SK-N-SH (cell line): ENCODE data around the gene VTI1B. TPM values are rescaled to one million over a fixed set of nuclear protein-coding genes. Genes with fewer than 3 reads are reported as not detected.

Experiments used
- CTCF ChIA-PET: fragments of 300-600, 350-600 bp; formaldehyde crosslinking; extraction: SDS; loops from one replicate; lab custom pipeline; 2021; lab: Yijun Ruan, JAX
- POLR2A ChIA-PET: fragments of 350-600 bp; sonication (Branson Sonifier 250); formaldehyde crosslinking; extraction: SDS; loops from one replicate; lab custom pipeline; 2020; ENCODE audit warnings: antibody characterized with exemption, inconsistent platforms; lab: Yijun Ruan, JAX
- DNase-seq: peaks from one replicate; pipeline ENCODE4 v3.0.0; 2012
- H2AFZ ChIP-seq: fragments of 200-600 bp; sonication (generic); 2 replicates; pipeline ENCODE4 v1.8.1; 2016; ENCODE audit warnings: antibody characterized with exemption, mild to moderate bottlenecking, low read depth
- H3F3A ChIP-seq: fragments of 200-600 bp; sonication (generic); replicated peaks from 2 replicates; pipeline ENCODE3; 2016; ENCODE audit warnings: antibody characterized with exemption, mild to moderate bottlenecking; ENCODE audit not compliant: insufficient read depth
- H3K27ac ChIP-seq, 2 experiments: fragments of 200-500 bp in 1 of 2; fragments of 200-600 bp in 1 of 2; sonication (Bioruptor generic) in 1 of 2; sonication (generic), shearing (Covaris generic) in 1 of 2; 2 replicates each; pipeline versions ENCODE4 v1.5.1 to v1.6.1; 2014 to 2016; ENCODE audit warnings: low read depth in 2 of 2, inconsistent platforms in 1 of 2, low read length in 1 of 2, mild to moderate bottlenecking in 1 of 2, mixed read lengths in 1 of 2
- H3K27me3 ChIP-seq: fragments of 200-600 bp; sonication (generic), shearing (Covaris generic); 2 replicates; pipeline ENCODE4 v1.6.1; 2016; ENCODE audit warnings: mixed run types; ENCODE audit not compliant: insufficient read depth
- H3K36me3 ChIP-seq, 2 experiments: fragments of 200-500 bp in 1 of 2; fragments of 200-600 bp in 1 of 2; sonication (Bioruptor generic) in 1 of 2; sonication (generic) in 1 of 2; replicated peaks in 1 of 2; 2 replicates each; pipeline versions ENCODE3 to v1.5.1; 2014 to 2016; ENCODE audit warnings: low read length in 1 of 2, mild to moderate bottlenecking in 1 of 2; ENCODE audit not compliant: insufficient read depth in 2 of 2, control insufficient read depth in 1 of 2
- H3K4me1 ChIP-seq, 2 experiments: fragments of 200-500 bp in 1 of 2; fragments of 200-600 bp in 1 of 2; sonication (Bioruptor generic) in 1 of 2; sonication (generic), shearing (Covaris generic) in 1 of 2; 2 replicates each; pipeline versions ENCODE4 v1.5.1 to v1.6.1; 2014 to 2016; ENCODE audit warnings: low read depth in 1 of 2, low read length in 1 of 2, mixed run types in 1 of 2; ENCODE audit not compliant: insufficient read depth in 2 of 2, control insufficient read depth in 1 of 2
- H3K4me2 ChIP-seq: fragments of 200-600 bp; sonication (generic), shearing (Covaris generic); 2 replicates; pipeline ENCODE4 v1.6.1; 2017; ENCODE audit warnings: mixed run types
- H3K4me3 ChIP-seq, 2 experiments: fragments of 200-500 bp in 1 of 2; fragments of 200-600 bp in 1 of 2; sonication (Bioruptor generic) in 1 of 2; sonication (generic), shearing (Covaris generic) in 1 of 2; 2 replicates each; pipeline versions ENCODE4 v1.5.1 to v1.8.1; 2014 to 2016; ENCODE audit warnings: low read depth in 2 of 2, inconsistent platforms in 1 of 2, low read length in 1 of 2, mild to moderate bottlenecking in 1 of 2, mixed read lengths in 1 of 2, moderate library complexity in 1 of 2
- H3K79me2 ChIP-seq: fragments of 200-600 bp; sonication (generic); 2 replicates; pipeline ENCODE4 v1.8.1; 2017; ENCODE audit warnings: mild to moderate bottlenecking; ENCODE audit not compliant: insufficient read depth
- H3K9ac ChIP-seq: fragments of 200-600 bp; sonication (generic); 2 replicates; pipeline ENCODE4 v1.6.1; 2017; ENCODE audit warnings: mixed run types
- H3K9me2 ChIP-seq: fragments of 200-600 bp; sonication (generic); 2 replicates; pipeline ENCODE4 v1.6.1; 2017; ENCODE audit warnings: mixed run types
- H3K9me3 ChIP-seq: fragments of 200-600 bp; sonication (generic); 2 replicates; pipeline ENCODE4 v1.6.1; 2017; ENCODE audit warnings: mixed run types, mild to moderate bottlenecking, moderate library complexity
- H4K20me1 ChIP-seq: fragments of 200-600 bp; sonication (generic); 2 replicates; pipeline ENCODE4 v1.6.1; 2017; ENCODE audit warnings: mild to moderate bottlenecking, mixed run types; ENCODE audit not compliant: insufficient read depth
- CHD2 ChIP-seq: fragments of 150-350 bp; IDR thresholded peaks from 2 replicates; pipeline ENCODE4 v1.6.1; 2018; ENCODE audit warnings: low read length; ENCODE audit not compliant: partially characterized antibody
- CTCF ChIP-seq: fragments of 200-600 bp; sonication (generic); IDR thresholded peaks from 2 replicates; pipeline ENCODE4 v1.6.1; 2017; ENCODE audit warnings: antibody characterized with exemption, mild to moderate bottlenecking, moderate library complexity
- EP300 ChIP-seq, 2 experiments: IDR thresholded peaks; 2 replicates each; pipeline versions ENCODE4 v1.4.0 to v1.6.1; 2012; ENCODE audit warnings: borderline replicate concordance in 1 of 2, low read depth in 1 of 2, low read length in 1 of 2
- EZH2phosphoT487 ChIP-seq: fragments of 200-600 bp; sonication (generic); IDR thresholded peaks from 2 replicates; pipeline ENCODE4 v1.6.1; 2017; ENCODE audit warnings: low read depth, mixed run types, mild to moderate bottlenecking, antibody characterized with exemption, moderate library complexity, borderline replicate concordance
- FOSL2 ChIP-seq: IDR thresholded peaks from 2 replicates; pipeline ENCODE4 v1.4.0; 2012; ENCODE audit warnings: low read depth, mild to moderate bottlenecking, moderate library complexity, borderline replicate concordance
- FOXJ3 ChIP-seq: sonication (generic); formaldehyde crosslinking; IDR thresholded peaks from 2 replicates; pipeline ENCODE4 v1.5.1; 2020; ENCODE audit warnings: mild to moderate bottlenecking, missing genetic modification reagents
- FOXM1 ChIP-seq: IDR thresholded peaks from 2 replicates; pipeline ENCODE4 v1.4.0; 2012; ENCODE audit warnings: low read depth, mild to moderate bottlenecking
- GABPA ChIP-seq: IDR thresholded peaks from 2 replicates; pipeline ENCODE4 v1.4.0; 2012; ENCODE audit warnings: low read depth, mild to moderate bottlenecking
- JUND ChIP-seq: IDR thresholded peaks from 2 replicates; pipeline ENCODE4 v1.4.0; 2012
- MAX ChIP-seq: IDR thresholded peaks from 2 replicates; pipeline ENCODE4 v1.4.0; 2012; ENCODE audit warnings: low read depth
- MXI1 ChIP-seq: IDR thresholded peaks from 2 replicates; pipeline ENCODE4 v1.6.1; 2012; ENCODE audit warnings: mild to moderate bottlenecking, low read depth, low read length, improper control_type of control experiment
- NFIC ChIP-seq: IDR thresholded peaks from 2 replicates; pipeline ENCODE4 v1.4.0; 2012; ENCODE audit warnings: borderline replicate concordance
- NRF1 ChIP-seq: IDR thresholded peaks from 2 replicates; pipeline ENCODE4 v1.6.1; 2012; ENCODE audit warnings: low read depth, mild to moderate bottlenecking, low read length
- RAD21 ChIP-seq: IDR thresholded peaks from 2 replicates; pipeline ENCODE4 v1.6.1; 2012; ENCODE audit warnings: mild to moderate bottlenecking, low read length
- SMC3 ChIP-seq: IDR thresholded peaks from 2 replicates; pipeline ENCODE4 v1.6.1; 2012; ENCODE audit warnings: low read depth, low read length, improper control_type of control experiment
- TEAD4 ChIP-seq: IDR thresholded peaks from 2 replicates; pipeline ENCODE4 v1.4.0; 2012; ENCODE audit warnings: mild to moderate bottlenecking, borderline replicate concordance; ENCODE audit not compliant: insufficient read depth
- USF1 ChIP-seq: IDR thresholded peaks from 2 replicates; pipeline ENCODE4 v1.4.0; 2012; ENCODE audit warnings: low read depth, borderline replicate concordance
- YY1 ChIP-seq: IDR thresholded peaks from 2 replicates; pipeline ENCODE4 v1.4.0; 2012; ENCODE audit warnings: low read depth, mild to moderate bottlenecking
- ZBTB33 ChIP-seq: IDR thresholded peaks from 2 replicates; pipeline ENCODE4 v1.4.0; 2012; ENCODE audit warnings: low read depth, borderline replicate concordance
- WGBS: methylation state at CpG from one replicate; pipeline ENCODE4 v1.1.6; 2017; ENCODE audit warnings: low lambda C conversion rate; 5-methylcytosine and 5-hydroxymethylcytosine counted together
- polyA plus RNA-seq, 3 experiments: library from polyadenylated mRNA; depleted of rRNA; stranded (reverse); fragments of >200 nt; gene quantifications; 2 replicates each; pipeline ENCODE4 v1.2.3, GENCODE V29; 2012

VTI1B gene
- polyA plus RNA-seq, 1 of the 3 experiments (the other 2 are of a cell fraction): 59.2 TPM

GRCh38 chr14:67697006-67697405 lies 22.6 kb upstream of the VTI1B start:
- no peak overlapping the region for H3K4me3 ChIP-seq
- 92% methylated on average over 4 of the region's 4 CpGs for WGBS
- H3K79me2 ChIP-seq: peaks cover 32% of the 10 kb centered on the region
- TF ChIP-seq RAD21: no peak
- TF ChIP-seq GABPA: no peak
- TF ChIP-seq ZBTB33: no peak
- no peak for TF ChIP-seq FOSL2
- no peak for TF ChIP-seq MAX
- no peak for TF ChIP-seq NFIC
- TF ChIP-seq SMC3: no peak
- no peak for TF ChIP-seq CHD2
- TF ChIP-seq CTCF: no peak
- TF ChIP-seq FOXM1: no peak
- no peak for TF ChIP-seq EZH2phosphoT487
- TF ChIP-seq JUND: no peak
- no peak for TF ChIP-seq MXI1
- TF ChIP-seq USF1: no peak
- TF ChIP-seq YY1: no peak
- no peak for TF ChIP-seq TEAD4
- no peak for TF ChIP-seq EP300 (IDR thresholded peaks at IDR 0.05; ENCODE audit: borderline replicate concordance in 1 of 2, low read depth in 1 of 2, low read length in 1 of 2)
- TF ChIP-seq NRF1: no peak
- no peak for TF ChIP-seq FOXJ3
- TF ChIP-seq, all 33 proteins: peak for 0
- DNase-seq: no peak
- no peaks in the 10 kb centered on the region for H3K27me3 ChIP-seq
- H3K4me1 ChIP-seq: peaks cover 6 to 12% of the 10 kb centered on the region in 2 experiments; a peak in 2 of 4 replicates
- H2AFZ ChIP-seq: no peak overlapping the region
- peaks cover 17% of the 10 kb centered on the region; the same call in 1 of the 2 replicates for H4K20me1 ChIP-seq
- H3K27ac ChIP-seq: no peak overlapping the region
- no peaks in the 10 kb centered on the region for H3K9me3 ChIP-seq
- ChIA-PET POLR2A (no interaction called here), CTCF (interaction anchor here (1.2 to 1.9 kb wide), 2 partner anchors 78 to 113 kb away, joined by 4 to 7 read pairs; partner anchors contain the start of gene ARG2)
- H3K9me2 ChIP-seq: no peaks in the 10 kb centered on the region
- H3K36me3 ChIP-seq: peaks cover 7 to 8% of the 10 kb centered on the region in 2 experiments
- no peak overlapping the region for H3K9ac ChIP-seq
- H3K4me2 ChIP-seq: no peak overlapping the region
- H3F3A ChIP-seq: peaks cover 4% of the 10 kb centered on the region
